SK-N-SH (cell line): ENCODE data around the gene HSPH1. TPM values are rescaled to one million over a fixed set of nuclear protein-coding genes. Genes with fewer than 3 reads are reported as not detected.
A peak's percentile ranks its signal among the peaks of the same experiment; 100 is the strongest.

Experiments
- CTCF ChIA-PET: fragments of 300-600, 350-600 bp; formaldehyde crosslinking; extraction: SDS; loops from one replicate; lab custom pipeline; 2021; lab: Yijun Ruan, JAX
- POLR2A ChIA-PET: fragments of 350-600 bp; sonication (Branson Sonifier 250); formaldehyde crosslinking; extraction: SDS; loops from one replicate; lab custom pipeline; 2020; ENCODE audit warnings: antibody characterized with exemption, inconsistent platforms; lab: Yijun Ruan, JAX
- DNase-seq: peaks from one replicate; pipeline ENCODE4 v3.0.0; 2012
- H2AFZ ChIP-seq: fragments of 200-600 bp; sonication (generic); 2 replicates; pipeline ENCODE4 v1.8.1; 2016; ENCODE audit warnings: antibody characterized with exemption, mild to moderate bottlenecking, low read depth
- H3F3A ChIP-seq: fragments of 200-600 bp; sonication (generic); replicated peaks from 2 replicates; pipeline ENCODE3; 2016; ENCODE audit warnings: antibody characterized with exemption, mild to moderate bottlenecking; ENCODE audit not compliant: insufficient read depth
- H3K27ac ChIP-seq, 2 experiments: fragments of 200-500 bp in 1 of 2; fragments of 200-600 bp in 1 of 2; sonication (Bioruptor generic) in 1 of 2; sonication (generic), shearing (Covaris generic) in 1 of 2; 2 replicates each; pipeline versions ENCODE4 v1.5.1 to v1.6.1; 2014 to 2016; ENCODE audit warnings: low read depth in 2 of 2, inconsistent platforms in 1 of 2, low read length in 1 of 2, mild to moderate bottlenecking in 1 of 2, mixed read lengths in 1 of 2
- H3K27me3 ChIP-seq: fragments of 200-600 bp; sonication (generic), shearing (Covaris generic); 2 replicates; pipeline ENCODE4 v1.6.1; 2016; ENCODE audit warnings: mixed run types; ENCODE audit not compliant: insufficient read depth
- H3K36me3 ChIP-seq, 2 experiments: fragments of 200-500 bp in 1 of 2; fragments of 200-600 bp in 1 of 2; sonication (Bioruptor generic) in 1 of 2; sonication (generic) in 1 of 2; replicated peaks in 1 of 2; 2 replicates each; pipeline versions ENCODE3 to v1.5.1; 2014 to 2016; ENCODE audit warnings: low read length in 1 of 2, mild to moderate bottlenecking in 1 of 2; ENCODE audit not compliant: insufficient read depth in 2 of 2, control insufficient read depth in 1 of 2
- H3K4me1 ChIP-seq, 2 experiments: fragments of 200-500 bp in 1 of 2; fragments of 200-600 bp in 1 of 2; sonication (Bioruptor generic) in 1 of 2; sonication (generic), shearing (Covaris generic) in 1 of 2; 2 replicates each; pipeline versions ENCODE4 v1.5.1 to v1.6.1; 2014 to 2016; ENCODE audit warnings: low read depth in 1 of 2, low read length in 1 of 2, mixed run types in 1 of 2; ENCODE audit not compliant: insufficient read depth in 2 of 2, control insufficient read depth in 1 of 2
- H3K4me2 ChIP-seq: fragments of 200-600 bp; sonication (generic), shearing (Covaris generic); 2 replicates; pipeline ENCODE4 v1.6.1; 2017; ENCODE audit warnings: mixed run types
- H3K4me3 ChIP-seq, 2 experiments: fragments of 200-500 bp in 1 of 2; fragments of 200-600 bp in 1 of 2; sonication (Bioruptor generic) in 1 of 2; sonication (generic), shearing (Covaris generic) in 1 of 2; 2 replicates each; pipeline versions ENCODE4 v1.5.1 to v1.8.1; 2014 to 2016; ENCODE audit warnings: low read depth in 2 of 2, inconsistent platforms in 1 of 2, low read length in 1 of 2, mild to moderate bottlenecking in 1 of 2, mixed read lengths in 1 of 2, moderate library complexity in 1 of 2
- H3K79me2 ChIP-seq: fragments of 200-600 bp; sonication (generic); 2 replicates; pipeline ENCODE4 v1.8.1; 2017; ENCODE audit warnings: mild to moderate bottlenecking; ENCODE audit not compliant: insufficient read depth
- H3K9ac ChIP-seq: fragments of 200-600 bp; sonication (generic); 2 replicates; pipeline ENCODE4 v1.6.1; 2017; ENCODE audit warnings: mixed run types
- H3K9me2 ChIP-seq: fragments of 200-600 bp; sonication (generic); 2 replicates; pipeline ENCODE4 v1.6.1; 2017; ENCODE audit warnings: mixed run types
- H3K9me3 ChIP-seq: fragments of 200-600 bp; sonication (generic); 2 replicates; pipeline ENCODE4 v1.6.1; 2017; ENCODE audit warnings: mixed run types, mild to moderate bottlenecking, moderate library complexity
- H4K20me1 ChIP-seq: fragments of 200-600 bp; sonication (generic); 2 replicates; pipeline ENCODE4 v1.6.1; 2017; ENCODE audit warnings: mild to moderate bottlenecking, mixed run types; ENCODE audit not compliant: insufficient read depth
- CTCF ChIP-seq: fragments of 200-600 bp; sonication (generic); IDR thresholded peaks from 2 replicates; pipeline ENCODE4 v1.6.1; 2017; ENCODE audit warnings: antibody characterized with exemption, mild to moderate bottlenecking, moderate library complexity
- EP300 ChIP-seq, 2 experiments: IDR thresholded peaks; 2 replicates each; pipeline versions ENCODE4 v1.4.0 to v1.6.1; 2012; ENCODE audit warnings: borderline replicate concordance in 1 of 2, low read depth in 1 of 2, low read length in 1 of 2
- EZH2phosphoT487 ChIP-seq: fragments of 200-600 bp; sonication (generic); IDR thresholded peaks from 2 replicates; pipeline ENCODE4 v1.6.1; 2017; ENCODE audit warnings: low read depth, mixed run types, mild to moderate bottlenecking, antibody characterized with exemption, moderate library complexity, borderline replicate concordance
- FOSL2 ChIP-seq: IDR thresholded peaks from 2 replicates; pipeline ENCODE4 v1.4.0; 2012; ENCODE audit warnings: low read depth, mild to moderate bottlenecking, moderate library complexity, borderline replicate concordance
- GABPA ChIP-seq: IDR thresholded peaks from 2 replicates; pipeline ENCODE4 v1.4.0; 2012; ENCODE audit warnings: low read depth, mild to moderate bottlenecking
- GATA2 ChIP-seq: sonication (generic); formaldehyde crosslinking; IDR thresholded peaks from 2 replicates; pipeline ENCODE4 v1.5.0; 2020; ENCODE audit warnings: mild to moderate bottlenecking, missing genetic modification reagents
- IRF3 ChIP-seq: fragments of 150-350 bp; IDR thresholded peaks from 2 replicates; pipeline ENCODE4 v1.6.1; 2016; ENCODE audit warnings: mild to moderate bottlenecking, low read depth, low read length
- MEF2A ChIP-seq: IDR thresholded peaks from 2 replicates; pipeline ENCODE4 v1.4.0; 2012; ENCODE audit warnings: low read depth, borderline replicate concordance
- NFIC ChIP-seq: IDR thresholded peaks from 2 replicates; pipeline ENCODE4 v1.4.0; 2012; ENCODE audit warnings: borderline replicate concordance
- RAD21 ChIP-seq: IDR thresholded peaks from 2 replicates; pipeline ENCODE4 v1.6.1; 2012; ENCODE audit warnings: mild to moderate bottlenecking, low read length
- REST ChIP-seq: IDR thresholded peaks from 2 replicates; pipeline ENCODE4 v1.6.1; 2012; ENCODE audit warnings: mild to moderate bottlenecking, low read depth, low read length, moderate library complexity
- RXRA ChIP-seq: IDR thresholded peaks from 2 replicates; pipeline ENCODE4 v1.4.0; 2012; ENCODE audit warnings: low read depth, mild to moderate bottlenecking, borderline replicate concordance
- SIN3A ChIP-seq: IDR thresholded peaks from 2 replicates; pipeline ENCODE4 v1.6.1; 2012; ENCODE audit warnings: low read depth, mild to moderate bottlenecking, low read length, moderate library complexity, borderline replicate concordance
- SMC3 ChIP-seq: IDR thresholded peaks from 2 replicates; pipeline ENCODE4 v1.6.1; 2012; ENCODE audit warnings: low read depth, low read length, improper control_type of control experiment
- TEAD4 ChIP-seq: IDR thresholded peaks from 2 replicates; pipeline ENCODE4 v1.4.0; 2012; ENCODE audit warnings: mild to moderate bottlenecking, borderline replicate concordance; ENCODE audit not compliant: insufficient read depth
- USF1 ChIP-seq: IDR thresholded peaks from 2 replicates; pipeline ENCODE4 v1.4.0; 2012; ENCODE audit warnings: low read depth, borderline replicate concordance
- WGBS: methylation state at CpG from one replicate; pipeline ENCODE4 v1.1.6; 2017; ENCODE audit warnings: low lambda C conversion rate; 5-methylcytosine and 5-hydroxymethylcytosine counted together
- polyA plus RNA-seq, 3 experiments: library from polyadenylated mRNA; depleted of rRNA; stranded (reverse); fragments of >200 nt; gene quantifications; 2 replicates each; pipeline ENCODE4 v1.2.3, GENCODE V29; 2012
- TF ChIP-seq, protein P1 (sequence below): IDR thresholded peaks from 2 replicates; pipeline ENCODE4 v1.4.0; 2012; ENCODE audit warnings: low read depth

HSPH1 gene
- polyA plus RNA-seq, 1 of the 3 experiments (the other 2 are of a cell fraction) = 32.8 TPM

- no peak overlapping the region for H3K4me3 ChIP-seq
- no peaks in the 10 kb centered on the region for H3F3A ChIP-seq
- H3K4me2 ChIP-seq = no peak overlapping the region
- no peak for DNase-seq
- H3K79me2 ChIP-seq = peaks cover 16% of the 10 kb centered on the region; the same call in 1 of the 2 replicates
- 71% methylated on average over 2 of the region's 2 CpGs for WGBS
- TF ChIP-seq SIN3A (no peak), EP300 (IDR thresholded peaks at IDR 0.05; ENCODE audit: borderline replicate concordance in 1 of 2, low read depth in 1 of 2, low read length in 1 of 2) (peak in 1 of 2 experiments; percentile 40; a peak in 1 of 4 replicates), GATA2 (CRISPR knock-in tag) (peak; percentile 61)
- H3K9me2 ChIP-seq = no peaks in the 10 kb centered on the region
- peaks cover 0 to 9% of the 10 kb centered on the region in 2 experiments; a peak in 2 of 4 replicates for H3K4me1 ChIP-seq
- POLR2A ChIA-PET = interaction anchor here (0.6 kb wide), 1 partner anchor 285 kb away, joined by 4 read pairs; no protein-coding TSS in a partner anchor
- H3K36me3 ChIP-seq = peaks cover 94 to 100% of the 10 kb centered on the region in 2 experiments
- no peak overlapping the region for H3K9ac ChIP-seq
- H4K20me1 ChIP-seq = no peaks in the 10 kb centered on the region
- peak overlapping the region in 1 of 2 experiments; percentile 55; a peak in 2 of 4 replicates for H3K27ac ChIP-seq
- CTCF ChIA-PET = interaction anchor here (0.9 to 3.3 kb wide), 3 partner anchors 11 to 50 kb away, joined by 3 to 8 read pairs (median 4); partner anchors contain the start of gene B3GLCT
- H3K9me3 ChIP-seq = no peaks in the 10 kb centered on the region
- H2AFZ ChIP-seq = no peak overlapping the region
- H3K27me3 ChIP-seq = no peaks in the 10 kb centered on the region
Observed at GRCh38 chr13:31149604-31150003, 12.1 kb downstream of the HSPH1 start.

DNA sequence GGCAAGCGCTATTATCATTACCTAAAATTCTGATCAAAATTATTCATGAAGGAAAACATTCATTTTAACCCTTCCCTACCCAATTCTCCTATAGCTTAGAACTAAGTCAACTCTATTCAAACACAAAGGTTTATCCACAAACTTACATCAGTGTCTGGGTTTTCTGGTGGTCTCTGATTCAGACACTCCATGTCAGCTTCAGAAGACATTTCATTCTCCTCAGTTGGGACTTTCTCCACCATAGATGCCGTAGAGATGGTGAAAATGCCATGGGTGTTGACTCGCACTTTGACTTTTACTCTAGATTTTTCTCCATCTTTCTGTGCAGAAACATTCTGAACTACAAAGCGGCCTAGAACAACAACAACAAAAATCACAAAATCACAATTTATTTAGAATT is 16.3 kb downstream of the HSPH1 start:
- Histone ChIP-seq H2AFZ (no peak overlapping the region), H4K20me1 (no peaks in the 10 kb centered on the region), H3K9me3 (no peaks in the 10 kb centered on the region), H3K9ac (no peak overlapping the region), H3F3A (peaks cover 5% of the 10 kb centered on the region), H3K4me2 (no peak overlapping the region), H3K27me3 (no peaks in the 10 kb centered on the region), H3K9me2 (no peaks in the 10 kb centered on the region), H3K79me2 (peaks cover 29% of the 10 kb centered on the region; the same call in 1 of the 2 replicates), H3K27ac (no peak overlapping the region), H3K36me3 (peaks cover 92 to 100% of the 10 kb centered on the region in 2 experiments), H3K4me1 (peaks cover 0 to 6% of the 10 kb centered on the region in 2 experiments; a peak in 2 of 4 replicates), H3K4me3 (no peak overlapping the region)
- 99% methylated on average over 4 of the region's 4 CpGs for WGBS
- ChIA-PET POLR2A (no interaction called here), CTCF (interaction anchor here (0.7 to 2.1 kb wide), 2 partner anchors 10 to 11 kb away, joined by 3 to 7 read pairs; no protein-coding TSS in a partner anchor)
- DNase-seq = no peak
- no peak for TF ChIP-seq RXRA
- no peak for TF ChIP-seq RAD21
- no peak for TF ChIP-seq SMC3
- TF ChIP-seq IRF3 = no peak
- TF ChIP-seq, protein P1, sequence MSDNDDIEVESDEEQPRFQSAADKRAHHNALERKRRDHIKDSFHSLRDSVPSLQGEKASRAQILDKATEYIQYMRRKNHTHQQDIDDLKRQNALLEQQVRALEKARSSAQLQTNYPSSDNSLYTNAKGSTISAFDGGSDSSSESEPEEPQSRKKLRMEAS = no peak
- no peak for TF ChIP-seq CTCF
- TF ChIP-seq FOSL2 = no peak
- TF ChIP-seq GABPA = no peak
- TF ChIP-seq EZH2phosphoT487 = no peak
- no peak for TF ChIP-seq MEF2A
- TF ChIP-seq NFIC = no peak
- no peak for TF ChIP-seq REST
- TF ChIP-seq TEAD4 = no peak
- TF ChIP-seq USF1 = no peak
